ENCODE data around the gene ENAH. TPM values are rescaled to one million over a fixed set of nuclear protein-coding genes. Genes with fewer than 3 reads are reported as not detected.
A peak's percentile ranks its signal among the peaks of the same experiment; 100 is the strongest.

The ENAH gene
- total RNA-seq, 4 donors from 2014 or later, result 158 to 295 (median 225) TPM

GRCh38 chr1:225488676-225489075 is 164.2 kb downstream of the ENAH start:
- Histone ChIP-seq H3K4me1 (peaks cover 0 to 25% (median 4%) of the 10 kb centered on the region in 3 donors), H3K27ac (peak overlapping the region in 3 of 4 donors; percentile 8 to 53 (median 35)), H3K4me3 (no peak overlapping the region), H3K36me3 (no peaks in the 10 kb centered on the region), H3K9me3 (no peaks in the 10 kb centered on the region), H3K27me3 (no peaks in the 10 kb centered on the region)
- TF ChIP-seq EP300 (IDR thresholded peaks at IDR 0.05) (no peak), CTCF (IDR thresholded peaks at IDR 0.05) (no peak)
- ATAC-seq, result no peak
- 40 to 51% methylated on average over 3 to 5 of the region's 5 CpGs for WGBS, 2 donors (ENCODE audit: low coverage in 1 of 2)

- peaks cover 4 to 44% (median 10%) of the 10 kb centered on the region in 3 donors for H3K4me1 ChIP-seq
- 75 to 82% methylated on average over 2 of the region's 2 CpGs for WGBS, 2 donors (ENCODE audit: low coverage in 1 of 2)
Measured at GRCh38 chr1:225486856-225487255, 166.1 kb downstream of the ENAH start.

GRCh38 chr1:225485991-225486530 is 166.9 kb downstream of the ENAH start:
- Histone ChIP-seq H3K36me3 (no peaks in the 10 kb centered on the region), H3K27me3 (no peaks in the 10 kb centered on the region), H3K4me3 (no peak overlapping the region), H3K9me3 (no peaks in the 10 kb centered on the region), H3K27ac (no peak overlapping the region), H3K4me1 (peaks cover 4 to 52% (median 12%) of the 10 kb centered on the region in 3 donors)
- no peak for ATAC-seq
- WGBS, 2 donors (ENCODE audit: low coverage in 1 of 2), result 100% methylated on average over 2 of the region's 6 CpGs; no CpG with 5 or more reads in 1 of the 2 donors
- no peak for TF ChIP-seq POLR2AphosphoS5 (IDR thresholded peaks at IDR 0.05)
- TF ChIP-seq EP300 (IDR thresholded peaks at IDR 0.05), result no peak
- TF ChIP-seq CTCF (IDR thresholded peaks at IDR 0.05), result no peak
- no peak for TF ChIP-seq POLR2A (IDR thresholded peaks at IDR 0.05)

More at GRCh38 chr1:225486856-225487255, 166.1 kb downstream of the ENAH start:
- TF ChIP-seq CTCF (IDR thresholded peaks at IDR 0.05) (no peak), POLR2AphosphoS5 (IDR thresholded peaks at IDR 0.05) (no peak), POLR2A (IDR thresholded peaks at IDR 0.05) (no peak), EP300 (IDR thresholded peaks at IDR 0.05) (no peak)
- H3K9me3 ChIP-seq, result no peaks in the 10 kb centered on the region
- no peak overlapping the region for H3K4me3 ChIP-seq
- H3K27me3 ChIP-seq, result no peaks in the 10 kb centered on the region
- no peak for ATAC-seq
- no peaks in the 10 kb centered on the region for H3K36me3 ChIP-seq
- no peak overlapping the region for H3K27ac ChIP-seq

- Histone ChIP-seq H3K27me3 (no peaks in the 10 kb centered on the region), H3K36me3 (no peaks in the 10 kb centered on the region), H3K27ac (peak overlapping the region in 2 of 4 donors; percentile 4 to 77), H3K4me3 (no peak overlapping the region), H3K4me1 (peaks cover 4 to 54% (median 12%) of the 10 kb centered on the region in 3 donors), H3K9me3 (no peaks in the 10 kb centered on the region)
- WGBS, 2 donors (ENCODE audit: low coverage in 1 of 2), result 70 to 80% methylated on average over 2 to 3 of the region's 3 CpGs
- no peak for TF ChIP-seq POLR2AphosphoS5 (IDR thresholded peaks at IDR 0.05)
- no peak for TF ChIP-seq EP300 (IDR thresholded peaks at IDR 0.05)
- no peak for TF ChIP-seq CTCF (IDR thresholded peaks at IDR 0.05)
- TF ChIP-seq POLR2A (IDR thresholded peaks at IDR 0.05), result no peak
- ATAC-seq, result no peak
Measured at GRCh38 chr1:225485226-225485625, 167.7 kb downstream of the ENAH start.

GRCh38 chr1:225484657-225485214 is 168.2 kb downstream of the ENAH start:
- H3K4me1 ChIP-seq, result peaks cover 4 to 54% (median 12%) of the 10 kb centered on the region in 3 donors
- 51 to 63% methylated on average over 2 to 7 of the region's 10 CpGs for WGBS, 2 donors (ENCODE audit: low coverage in 1 of 2)
- H3K27me3 ChIP-seq, result no peaks in the 10 kb centered on the region
- no peak overlapping the region for H3K4me3 ChIP-seq
- no peaks in the 10 kb centered on the region for H3K9me3 ChIP-seq
- ATAC-seq, result no peak
- no peak for TF ChIP-seq POLR2A (IDR thresholded peaks at IDR 0.05)
- TF ChIP-seq EP300 (IDR thresholded peaks at IDR 0.05), result no peak
- TF ChIP-seq CTCF (IDR thresholded peaks at IDR 0.05), result no peak
- no peak for TF ChIP-seq POLR2AphosphoS5 (IDR thresholded peaks at IDR 0.05)
- peak overlapping the region in 3 of 4 donors; percentile 27 to 77 (median 67) for H3K27ac ChIP-seq
- H3K36me3 ChIP-seq, result no peaks in the 10 kb centered on the region

Measured in gastroesophageal sphincter (tissue), 4 donors.